PC-9 (cell line): ENCODE measurements around the gene AP4S1. TPM values are rescaled to one million over a fixed set of nuclear protein-coding genes. Genes with fewer than 3 reads are reported as not detected.

Experiments used
- BruUV-seq: library from RNA; stranded (reverse); fragments of 400-500 nt; replicated peaks from 2 replicates; lab custom pipeline; 2021; lab: Mats Ljungman, UMichigan
- CTCF ChIA-PET: fragments of 300-600 bp; sonication (Branson Sonifier 250); formaldehyde crosslinking; loops from one replicate; lab custom pipeline; 2022; ENCODE audit warnings: antibody characterized with exemption; lab: Charles Lee
- POLR2A ChIA-PET: fragments of 300-600 bp; sonication (Branson Sonifier 250); formaldehyde crosslinking; loops from one replicate; lab custom pipeline; 2022; ENCODE audit warnings: antibody characterized with exemption; ENCODE audit not compliant: unreplicated experiment; lab: Charles Lee
- DNase-seq, 2 experiments: peaks; one replicate each; pipeline versions ENCODE4 v3.0.0 to v3.0.0-alpha.2; 2015 to 2022; ENCODE audit warnings: mixed read lengths in 1 of 2
- H2AFZ ChIP-seq: fragments of 200-600 bp; sonication (generic); 2 replicates; pipeline ENCODE4 v1.8.1; 2017; ENCODE audit warnings: antibody characterized with exemption
- H3F3A ChIP-seq: fragments of 200-600 bp; sonication (generic); 2 replicates; pipeline ENCODE4 v1.8.1; 2017; ENCODE audit warnings: antibody characterized with exemption, mild to moderate bottlenecking, low read depth; ENCODE audit not compliant: insufficient read depth
- H3K27ac ChIP-seq: fragments of 200-600 bp; sonication (generic); 2 replicates; pipeline ENCODE4 v1.6.1; 2016; ENCODE audit warnings: mixed run types
- H3K27me3 ChIP-seq: fragments of 200-600 bp; sonication (generic); 2 replicates; pipeline ENCODE4 v1.6.1; 2016; ENCODE audit warnings: low read depth, mixed run types; ENCODE audit not compliant: insufficient read depth
- H3K36me3 ChIP-seq: fragments of 200-600 bp; sonication (generic); 2 replicates; pipeline ENCODE4 v1.6.1; 2016; ENCODE audit warnings: low read depth, mixed run types
- H3K4me1 ChIP-seq: fragments of 200-600 bp; sonication (generic); replicated peaks from 2 replicates; pipeline ENCODE4 v1.6.1; 2016; ENCODE audit warnings: mixed run types; ENCODE audit not compliant: insufficient read depth
- H3K4me2 ChIP-seq: fragments of 200-600 bp; sonication (generic); 2 replicates; pipeline ENCODE4 v1.6.1; 2017; ENCODE audit warnings: mixed run types
- H3K4me3 ChIP-seq: fragments of 200-600 bp; sonication (generic); 2 replicates; pipeline ENCODE4 v1.6.1; 2016; ENCODE audit warnings: mixed run types
- H3K79me2 ChIP-seq: fragments of 200-600 bp; sonication (generic); 2 replicates; pipeline ENCODE4 v1.6.1; 2017; ENCODE audit warnings: low read depth, mixed run types
- H3K9me2 ChIP-seq: fragments of 200-600 bp; sonication (generic); 2 replicates; pipeline ENCODE4 v1.8.1; 2017; ENCODE audit warnings: mild to moderate bottlenecking; ENCODE audit not compliant: insufficient read depth
- H3K9me3 ChIP-seq: fragments of 200-600 bp; sonication (generic); 2 replicates; pipeline ENCODE4 v1.8.1; 2016; ENCODE audit warnings: low read depth; ENCODE audit not compliant: insufficient read depth
- H4K20me1 ChIP-seq: fragments of 200-600 bp; sonication (generic); 2 replicates; pipeline ENCODE4 v1.8.1; 2017; ENCODE audit not compliant: insufficient read depth
- EZH2 ChIP-seq: fragments of 200-600 bp; sonication (generic); IDR thresholded peaks from 2 replicates; pipeline ENCODE4 v1.8.0; 2017; ENCODE audit warnings: antibody characterized with exemption, low read depth
- intact Hi-C: fragments of 100-400 bp; cut with micrococcal nuclease; formaldehyde crosslinking; loops from one replicate; pipeline ENCODE4 v1.10.0; 2022; ENCODE audit not compliant: unreplicated experiment
- total RNA-seq: library from RNA; stranded (reverse); gene quantifications from 2 replicates; pipeline ENCODE4 v1.2.3, GENCODE V29; 2021
- TF ChIP-seq, protein P1 (sequence below): fragments of 200-600 bp; sonication (generic); conservative IDR thresholded peaks from 2 replicates; pipeline ENCODE4 v1.6.1; 2017; ENCODE audit warnings: mixed run types, antibody characterized with exemption, mild to moderate bottlenecking, moderate library complexity

The AP4S1 gene
- total RNA-seq, 1 experiment from 2014 or later = 2.8 TPM

DNA sequence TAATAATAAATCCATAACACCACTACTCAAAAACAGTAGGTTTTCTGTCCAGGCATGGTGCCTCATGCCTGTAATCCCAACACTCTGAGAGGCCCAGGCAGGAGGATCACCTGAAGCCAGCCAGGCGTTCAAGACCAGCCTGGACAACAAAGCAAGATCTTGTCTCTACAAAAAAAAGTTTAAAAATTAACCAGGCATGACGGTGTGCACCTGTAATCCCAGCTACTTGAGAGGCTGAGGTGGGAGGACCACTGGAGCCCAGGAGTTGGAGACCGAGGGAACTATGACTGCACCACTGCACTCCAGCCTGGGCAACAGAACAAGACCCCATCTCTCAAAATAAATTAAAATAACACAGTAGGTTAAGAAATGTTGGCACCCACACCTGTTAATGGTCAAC lies 44.5 kb upstream of the AP4S1 start:
- Histone ChIP-seq H4K20me1 (peaks cover 22% of the 10 kb centered on the region), H3F3A (peaks cover 8% of the 10 kb centered on the region; the same call in 1 of the 2 replicates), H3K36me3 (no peaks in the 10 kb centered on the region)

DNA sequence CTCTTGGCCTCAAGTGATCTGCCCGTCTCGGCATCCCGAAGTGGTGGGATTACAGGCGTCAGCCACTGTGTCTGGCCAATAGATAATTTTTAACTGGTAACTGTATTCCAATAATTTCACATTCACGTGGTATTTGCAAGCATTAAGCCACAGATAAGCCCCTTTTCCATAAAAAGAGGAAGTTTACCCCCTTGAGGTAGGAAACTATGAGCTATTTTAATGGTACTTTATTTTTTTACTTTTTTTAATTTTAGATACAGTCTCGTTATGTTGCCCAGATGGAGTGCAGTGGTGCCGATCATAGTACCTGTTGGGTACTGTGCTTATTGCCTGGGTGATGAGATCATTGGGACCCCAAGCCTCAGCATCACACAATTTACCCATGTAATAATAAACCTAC lies 42.9 kb upstream of the AP4S1 start:
- Histone ChIP-seq H3K9me3 (no peaks in the 10 kb centered on the region), H3K4me3 (no peak overlapping the region), H3F3A (0 out of 2 replicates have a peak, but pooled peaks cover 8% of the 10 kb centered on the region), H3K36me3 (no peaks in the 10 kb centered on the region), H3K27ac (no peak overlapping the region), H3K4me1 (no peaks in the 10 kb centered on the region), H3K9me2 (no peaks in the 10 kb centered on the region), H4K20me1 (peaks cover 19% of the 10 kb centered on the region), H3K79me2 (peaks cover 49% of the 10 kb centered on the region), H3K4me2 (no peak overlapping the region), H2AFZ (no peak overlapping the region), H3K27me3 (no peaks in the 10 kb centered on the region)
- intact Hi-C loops = no loop called here
- CTCF ChIA-PET = no interaction called here
- no peak for DNase-seq
- TF ChIP-seq, protein P1, sequence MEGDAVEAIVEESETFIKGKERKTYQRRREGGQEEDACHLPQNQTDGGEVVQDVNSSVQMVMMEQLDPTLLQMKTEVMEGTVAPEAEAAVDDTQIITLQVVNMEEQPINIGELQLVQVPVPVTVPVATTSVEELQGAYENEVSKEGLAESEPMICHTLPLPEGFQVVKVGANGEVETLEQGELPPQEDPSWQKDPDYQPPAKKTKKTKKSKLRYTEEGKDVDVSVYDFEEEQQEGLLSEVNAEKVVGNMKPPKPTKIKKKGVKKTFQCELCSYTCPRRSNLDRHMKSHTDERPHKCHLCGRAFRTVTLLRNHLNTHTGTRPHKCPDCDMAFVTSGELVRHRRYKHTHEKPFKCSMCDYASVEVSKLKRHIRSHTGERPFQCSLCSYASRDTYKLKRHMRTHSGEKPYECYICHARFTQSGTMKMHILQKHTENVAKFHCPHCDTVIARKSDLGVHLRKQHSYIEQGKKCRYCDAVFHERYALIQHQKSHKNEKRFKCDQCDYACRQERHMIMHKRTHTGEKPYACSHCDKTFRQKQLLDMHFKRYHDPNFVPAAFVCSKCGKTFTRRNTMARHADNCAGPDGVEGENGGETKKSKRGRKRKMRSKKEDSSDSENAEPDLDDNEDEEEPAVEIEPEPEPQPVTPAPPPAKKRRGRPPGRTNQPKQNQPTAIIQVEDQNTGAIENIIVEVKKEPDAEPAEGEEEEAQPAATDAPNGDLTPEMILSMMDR = no peak
- no peak for TF ChIP-seq EZH2
- no TSS peak for BruUV-seq
- POLR2A ChIA-PET = no interaction called here

More for the DNA sequence above, 44.5 kb upstream of the AP4S1 start:
- H3K4me1 ChIP-seq = no peaks in the 10 kb centered on the region
- peaks cover 52% of the 10 kb centered on the region for H3K79me2 ChIP-seq
- POLR2A ChIA-PET = interaction anchor here (0.6 kb wide), 2 partner anchors 46 to 126 kb away, joined by 3 to 10 read pairs; partner anchors contain the start of gene STRN3
- no peak overlapping the region for H2AFZ ChIP-seq
- H3K4me2 ChIP-seq = no peak overlapping the region
- intact Hi-C loops = loop anchor here (2.0 kb wide), 1 partner anchor 102 kb away; no protein-coding TSS in a partner anchor
- no peaks in the 10 kb centered on the region for H3K9me2 ChIP-seq
- H3K4me3 ChIP-seq = no peak overlapping the region
- H3K9me3 ChIP-seq = no peaks in the 10 kb centered on the region
- CTCF ChIA-PET = no interaction called here
- no peak for TF ChIP-seq EZH2
- TF ChIP-seq, protein P1 = no peak
- no peaks in the 10 kb centered on the region for H3K27me3 ChIP-seq
- DNase-seq = no peak
- H3K27ac ChIP-seq = no peak overlapping the region
- BruUV-seq = no TSS peak

DNA sequence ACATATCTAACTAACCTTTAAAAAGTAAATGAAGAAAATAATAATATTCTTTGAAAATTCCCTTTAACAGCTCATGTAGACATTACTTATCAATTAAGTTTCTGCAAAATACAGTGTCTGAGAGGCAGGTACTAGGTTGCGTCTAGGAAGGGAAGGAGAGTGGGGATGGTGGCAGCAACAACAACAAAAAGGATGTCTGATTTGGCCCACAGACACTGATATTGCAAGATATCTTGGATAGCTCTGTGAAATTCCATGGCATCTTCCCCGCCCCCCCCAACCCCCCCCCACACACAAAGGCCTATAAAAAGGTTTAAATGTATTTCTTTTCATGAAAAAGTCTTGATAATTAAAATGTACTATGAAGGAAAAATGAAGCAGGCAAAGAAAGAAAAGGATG lies 41.6 kb upstream of the AP4S1 start:
- Histone ChIP-seq H3K4me3 (no peak overlapping the region), H3K9me2 (no peaks in the 10 kb centered on the region), H3K9me3 (no peaks in the 10 kb centered on the region), H3K36me3 (no peaks in the 10 kb centered on the region), H3K79me2 (peaks cover 50% of the 10 kb centered on the region), H3K4me1 (no peaks in the 10 kb centered on the region), H3K27me3 (no peaks in the 10 kb centered on the region), H2AFZ (no peak overlapping the region), H3K4me2 (no peak overlapping the region), H4K20me1 (peaks cover 19% of the 10 kb centered on the region), H3F3A (0 out of 2 replicates have a peak, but pooled peaks cover 8% of the 10 kb centered on the region), H3K27ac (no peak overlapping the region)
- DNase-seq = no peak
- ChIA-PET CTCF (no interaction called here), POLR2A (no interaction called here)
- BruUV-seq = no TSS peak
- TF ChIP-seq EZH2 = no peak
- TF ChIP-seq, protein P1 = no peak
- intact Hi-C loops = no loop called here
